ENCODE measurements around the gene HS1BP3. TPM values are rescaled to one million over a fixed set of nuclear protein-coding genes. Genes with fewer than 3 reads are reported as not detected.
A peak's percentile ranks its signal among the peaks of the same experiment; 100 is the strongest.

Gene HS1BP3
- polyA plus RNA-seq, 6 donors from 2014 or later = 10.8 to 23.3 (median 16.0) TPM

DNA sequence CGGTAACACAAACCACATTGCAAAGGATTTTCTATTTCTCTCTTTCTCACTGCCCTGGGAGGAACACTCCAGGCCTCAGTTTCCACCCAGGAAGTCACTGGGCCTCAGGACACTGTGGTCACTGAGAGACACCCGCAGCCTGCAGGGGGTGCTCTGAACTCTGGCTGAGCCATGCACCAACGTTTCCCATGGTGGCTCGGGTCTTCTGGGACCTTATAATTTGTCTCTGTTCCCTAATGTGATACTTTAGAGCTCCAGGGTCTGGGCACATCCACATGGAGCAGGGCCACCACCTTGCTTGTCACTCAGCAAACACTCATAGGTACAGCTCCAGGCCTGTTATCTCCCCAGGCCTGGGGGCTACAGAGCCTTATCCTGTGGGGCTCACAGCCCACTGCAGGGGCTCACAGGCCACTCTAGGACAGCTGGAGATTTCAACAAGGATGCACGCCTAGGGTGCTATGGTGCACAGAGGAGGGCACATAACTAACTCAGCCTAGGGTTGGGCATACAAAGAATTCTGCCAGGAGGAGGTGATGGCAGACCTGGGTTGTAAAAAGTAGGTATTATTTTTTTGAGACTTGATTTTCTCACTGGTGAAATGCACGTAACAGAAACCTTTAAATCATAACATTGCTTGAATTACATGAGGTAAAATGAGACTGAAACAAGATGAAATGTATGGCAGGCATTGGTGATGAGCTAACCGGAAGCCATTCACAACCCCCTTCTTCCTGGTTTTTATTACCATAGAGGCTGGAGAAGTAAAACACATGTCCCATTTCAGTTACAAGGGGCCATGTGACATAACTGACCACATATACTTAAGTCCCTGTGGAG lies 3.0 kb upstream of the HS1BP3 start:
- DNase-seq (no peak), ATAC-seq (ENCODE audit: low read depth in 2 of 2) (no peak)
- H3K27ac Mint-ChIP-seq = peak overlapping the region in 1 of 6 donors; percentile 59
- peaks cover 21 to 28% (median 23%) of the 10 kb centered on the region in 3 donors for H3K4me1 Mint-ChIP-seq
- H3K27me3 Mint-ChIP-seq = peaks cover 25 to 56% (median 26%) of the 10 kb centered on the region in 3 donors
- peak overlapping the region in 2 of 8 donors; percentile 30 to 61 for H3K4me3 Mint-ChIP-seq
- no peaks in the 10 kb centered on the region for H3K9me3 Mint-ChIP-seq
- peaks cover 0 to 7% of the 10 kb centered on the region in 2 donors for H3K36me3 Mint-ChIP-seq

DNA sequence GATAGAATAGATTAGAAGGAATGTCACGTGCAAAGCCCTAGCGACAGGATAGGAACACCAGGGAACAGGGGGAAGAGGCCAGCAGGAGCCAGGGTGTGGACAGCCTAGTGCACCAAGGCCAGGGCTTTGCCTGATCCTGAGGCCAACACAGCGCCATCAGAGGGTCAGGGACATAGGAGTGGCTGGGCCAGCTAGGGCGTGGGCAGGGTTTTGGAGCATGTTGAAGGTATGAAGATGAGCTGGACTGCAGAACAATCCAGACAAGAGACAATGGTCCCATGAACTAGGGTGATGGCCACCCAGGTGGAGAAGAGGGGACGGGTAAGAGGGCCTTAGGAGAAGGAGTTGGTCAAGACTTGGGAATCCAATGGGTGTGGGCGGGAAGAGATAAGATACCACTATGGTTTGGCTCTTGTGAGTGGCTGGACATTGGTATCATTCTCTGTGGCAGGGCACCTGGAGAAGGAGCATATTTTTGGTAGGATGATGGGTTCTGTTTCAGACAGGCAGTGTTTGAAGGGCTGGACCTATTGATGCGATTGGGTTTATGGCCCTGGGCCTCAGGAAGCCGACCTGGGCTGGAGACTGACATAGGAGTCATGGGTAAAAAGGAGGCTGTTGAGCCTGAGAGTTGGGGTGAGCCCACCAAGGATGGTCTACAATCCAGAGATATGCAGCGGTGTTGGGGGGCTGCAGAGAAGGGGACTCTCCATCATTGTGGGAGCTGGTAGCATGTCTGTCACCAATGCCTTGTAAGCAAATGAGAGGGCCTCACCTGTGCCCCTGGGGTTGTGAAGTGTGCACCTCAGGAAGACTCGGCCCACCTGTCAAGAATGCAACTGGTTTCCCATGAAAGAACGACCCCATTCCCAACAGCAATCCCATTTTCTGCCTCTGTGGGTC lies 2.0 kb upstream of the HS1BP3 start:
- ATAC-seq (ENCODE audit: low read depth in 2 of 2) (no peak), DNase-seq (no peak)
- H3K27me3 Mint-ChIP-seq = peaks cover 17 to 46% (median 20%) of the 10 kb centered on the region in 3 donors
- H3K4me3 Mint-ChIP-seq = peak overlapping the region in 5 of 8 donors; percentile 12 to 85 (median 66)
- H3K4me1 Mint-ChIP-seq = peaks cover 31 to 38% (median 33%) of the 10 kb centered on the region in 3 donors
- no peaks in the 10 kb centered on the region for H3K9me3 Mint-ChIP-seq
- H3K27ac Mint-ChIP-seq = peak overlapping the region in 3 of 6 donors; percentile 25 to 98 (median 30)
- H3K36me3 Mint-ChIP-seq = peaks cover 0 to 7% of the 10 kb centered on the region in 2 donors

DNA sequence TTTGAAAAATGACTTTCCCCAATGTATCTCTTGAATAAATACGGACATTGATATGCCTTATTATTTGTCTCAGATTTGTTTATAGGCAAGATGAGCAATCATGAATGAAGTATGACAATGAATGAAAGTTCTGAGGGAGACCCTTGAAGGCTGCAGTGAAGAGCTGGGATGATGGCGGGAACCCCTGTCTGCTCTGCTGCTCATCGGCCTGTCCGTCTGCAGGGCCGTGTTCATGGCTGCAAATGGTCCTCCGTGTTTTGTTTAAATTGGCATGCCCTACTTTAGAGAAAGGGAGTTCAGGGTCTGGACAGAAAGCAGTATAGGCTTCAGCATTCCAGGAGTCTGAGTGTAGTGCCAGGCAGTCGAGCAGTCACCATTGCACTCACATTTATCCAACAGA lies 1.2 kb upstream of the HS1BP3 start:
- DNase-seq (no peak), ATAC-seq (ENCODE audit: low read depth in 2 of 2) (no peak)
- peak overlapping the region in 4 of 6 donors; percentile 13 to 98 (median 86) for H3K27ac Mint-ChIP-seq
- H3K4me1 Mint-ChIP-seq = peaks cover 38 to 46% (median 40%) of the 10 kb centered on the region in 3 donors
- peaks cover 0 to 7% of the 10 kb centered on the region in 2 donors for H3K36me3 Mint-ChIP-seq
- peak overlapping the region in 7 of 8 donors; percentile 82 to 93 (median 90) for H3K4me3 Mint-ChIP-seq
- H3K9me3 Mint-ChIP-seq = no peaks in the 10 kb centered on the region
- peaks cover 13 to 38% (median 14%) of the 10 kb centered on the region in 3 donors for H3K27me3 Mint-ChIP-seq

DNA sequence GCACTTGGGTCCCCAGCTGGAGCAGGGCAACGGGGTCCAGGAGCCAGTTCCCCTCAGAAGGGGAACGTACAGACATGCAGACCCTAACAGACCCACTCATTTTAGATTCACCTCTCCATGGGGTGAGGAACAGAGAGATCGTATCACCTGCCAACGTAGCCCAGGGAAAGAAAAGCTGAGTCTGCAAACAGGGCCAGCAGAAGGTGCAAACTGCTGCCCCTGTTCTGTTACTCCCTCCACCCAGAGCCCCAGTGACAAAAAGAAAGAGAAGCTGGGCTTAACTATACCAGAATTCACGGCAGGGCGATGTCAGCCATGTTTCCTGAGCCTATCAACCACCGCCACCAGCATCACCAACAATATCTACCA lies 817 bp upstream of the HS1BP3 start:
- H3K4me1 Mint-ChIP-seq = peaks cover 43 to 46% (median 45%) of the 10 kb centered on the region in 3 donors
- H3K4me3 Mint-ChIP-seq = peak overlapping the region; percentile 82 to 93 (median 90)
- peaks cover 10 to 34% (median 13%) of the 10 kb centered on the region in 3 donors for H3K27me3 Mint-ChIP-seq
- no peaks in the 10 kb centered on the region for H3K9me3 Mint-ChIP-seq
- H3K27ac Mint-ChIP-seq = peak overlapping the region; percentile 93 to 99 (median 98)
- DNase-seq (no peak), ATAC-seq (ENCODE audit: low read depth in 2 of 2) (no peak)
- peaks cover 0 to 7% of the 10 kb centered on the region in 2 donors for H3K36me3 Mint-ChIP-seq

DNA sequence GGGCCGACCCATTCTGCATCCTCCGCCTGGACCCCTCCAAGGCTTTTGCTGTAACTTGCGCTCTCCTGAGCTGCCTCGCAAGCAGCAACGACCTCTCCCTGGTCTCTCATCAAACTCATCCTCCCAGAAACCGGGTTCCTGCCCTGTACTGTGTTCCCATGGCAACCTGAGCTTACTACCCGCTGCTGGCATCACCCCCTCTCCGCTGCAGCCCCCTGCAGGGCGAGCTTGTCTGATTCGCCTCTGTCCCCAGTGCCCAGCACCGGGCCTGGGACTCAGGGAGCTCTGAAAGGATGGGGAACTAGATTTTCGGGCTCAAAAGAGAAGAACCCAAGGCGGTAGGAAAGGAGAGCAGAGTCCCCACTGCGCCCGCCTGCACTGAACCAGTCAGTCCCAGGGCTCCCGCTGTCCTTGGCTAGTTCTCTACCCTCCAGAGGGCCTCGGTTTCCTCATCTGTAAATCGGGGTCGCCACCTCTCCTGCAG lies 463 bp downstream of the HS1BP3 start:
- no peaks in the 10 kb centered on the region for H3K9me3 Mint-ChIP-seq
- H3K4me1 Mint-ChIP-seq = peaks cover 46 to 50% (median 47%) of the 10 kb centered on the region in 3 donors
- peaks cover 6 to 21% (median 9%) of the 10 kb centered on the region in 3 donors for H3K27me3 Mint-ChIP-seq
- peak overlapping the region; percentile 93 to 100 (median 97) for H3K27ac Mint-ChIP-seq
- ATAC-seq (ENCODE audit: low read depth in 2 of 2) (peak; percentile 8 to 15), DNase-seq (no peak)
- H3K36me3 Mint-ChIP-seq = peaks cover 0 to 7% of the 10 kb centered on the region in 2 donors
- H3K4me3 Mint-ChIP-seq = peak overlapping the region; percentile 82 to 94 (median 90)

DNA sequence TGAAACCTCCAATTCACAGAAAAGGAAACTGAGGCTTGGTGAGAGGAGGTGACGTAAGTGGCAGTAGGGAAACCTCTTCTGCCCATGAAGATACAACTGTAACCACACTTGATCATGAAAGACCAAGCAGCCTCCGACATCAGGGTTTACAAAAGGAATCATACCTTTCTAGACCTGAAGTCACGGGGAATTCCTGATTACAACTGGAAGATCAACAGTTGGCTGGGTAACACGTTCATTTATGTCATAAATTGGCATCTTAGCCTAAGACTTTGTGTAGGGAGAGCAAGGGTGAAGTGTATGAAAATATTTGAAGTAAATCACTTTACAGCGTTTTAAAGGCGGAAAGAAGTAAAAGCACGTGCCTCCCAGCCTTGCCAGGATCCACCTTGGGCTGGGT lies 922 bp downstream of the HS1BP3 start:
- DNase-seq (no peak), ATAC-seq (ENCODE audit: low read depth in 2 of 2) (no peak)
- Mint-ChIP-seq H3K36me3 (peaks cover 0 to 10% of the 10 kb centered on the region in 2 donors), H3K9me3 (no peaks in the 10 kb centered on the region), H3K27me3 (peaks cover 4 to 16% (median 5%) of the 10 kb centered on the region in 3 donors), H3K27ac (peak overlapping the region; percentile 93 to 100 (median 97)), H3K4me1 (peaks cover 46 to 50% (median 47%) of the 10 kb centered on the region in 3 donors), H3K4me3 (peak overlapping the region; percentile 82 to 94 (median 90))

DNA sequence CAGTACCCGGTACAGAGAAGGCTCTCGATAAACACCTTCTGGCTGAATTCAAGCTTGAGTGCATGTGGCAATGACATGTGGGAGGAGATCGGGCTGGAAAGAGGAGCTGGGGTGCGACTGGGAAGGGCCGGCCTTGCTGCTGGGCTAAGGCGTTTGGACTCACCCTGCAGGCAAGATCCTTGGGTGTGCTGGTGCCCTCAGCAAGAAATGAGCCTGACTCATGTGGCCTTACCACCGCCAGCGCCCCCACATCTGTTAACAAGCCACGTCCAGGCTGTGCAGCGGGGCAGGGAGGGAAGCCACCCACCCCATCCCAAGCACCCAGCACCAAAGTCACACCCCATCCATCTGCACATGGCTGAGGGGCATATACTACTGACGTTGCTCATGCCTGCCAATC lies 1.3 kb downstream of the HS1BP3 start:
- peak overlapping the region; percentile 60 to 100 (median 96) for H3K27ac Mint-ChIP-seq
- H3K9me3 Mint-ChIP-seq = no peaks in the 10 kb centered on the region
- H3K4me3 Mint-ChIP-seq = peak overlapping the region; percentile 82 to 94 (median 90)
- peaks cover 0 to 14% of the 10 kb centered on the region in 2 donors for H3K36me3 Mint-ChIP-seq
- ATAC-seq (ENCODE audit: low read depth in 2 of 2) (no peak), DNase-seq (no peak)
- peaks cover 46 to 50% (median 47%) of the 10 kb centered on the region in 3 donors for H3K4me1 Mint-ChIP-seq
- peaks cover 3 to 12% (median 3%) of the 10 kb centered on the region in 3 donors for H3K27me3 Mint-ChIP-seq

DNA sequence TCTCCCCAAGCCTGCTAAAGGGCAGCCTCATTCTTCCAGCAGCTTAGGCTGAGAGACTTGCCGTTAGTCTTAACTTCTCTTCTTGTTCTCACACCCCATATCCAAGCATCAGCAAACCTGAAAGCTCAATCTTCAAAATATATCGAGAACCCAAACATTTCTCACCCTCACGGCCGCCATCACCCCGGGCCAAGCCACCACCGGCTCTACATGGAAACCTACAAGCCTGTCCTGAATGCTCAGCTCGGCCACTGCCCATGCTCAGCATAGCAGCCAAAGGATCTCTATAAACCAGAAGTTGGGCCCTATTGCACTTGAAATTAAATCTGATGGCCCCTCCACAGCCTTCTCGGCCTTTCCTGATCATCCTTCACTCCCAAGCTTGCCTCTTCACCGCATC lies 2.1 kb downstream of the HS1BP3 start:
- ATAC-seq (ENCODE audit: low read depth in 2 of 2) (no peak), DNase-seq (no peak)
- peaks cover 0 to 21% of the 10 kb centered on the region in 2 donors for H3K36me3 Mint-ChIP-seq
- no peaks in the 10 kb centered on the region for H3K9me3 Mint-ChIP-seq
- H3K27ac Mint-ChIP-seq = peak overlapping the region; percentile 88 to 100 (median 93)
- H3K4me3 Mint-ChIP-seq = peak overlapping the region; percentile 1 to 93 (median 80)
- H3K4me1 Mint-ChIP-seq = peaks cover 46 to 50% (median 50%) of the 10 kb centered on the region in 3 donors
- H3K27me3 Mint-ChIP-seq = peaks cover 0 to 9% (median 0%) of the 10 kb centered on the region in 3 donors

DNA sequence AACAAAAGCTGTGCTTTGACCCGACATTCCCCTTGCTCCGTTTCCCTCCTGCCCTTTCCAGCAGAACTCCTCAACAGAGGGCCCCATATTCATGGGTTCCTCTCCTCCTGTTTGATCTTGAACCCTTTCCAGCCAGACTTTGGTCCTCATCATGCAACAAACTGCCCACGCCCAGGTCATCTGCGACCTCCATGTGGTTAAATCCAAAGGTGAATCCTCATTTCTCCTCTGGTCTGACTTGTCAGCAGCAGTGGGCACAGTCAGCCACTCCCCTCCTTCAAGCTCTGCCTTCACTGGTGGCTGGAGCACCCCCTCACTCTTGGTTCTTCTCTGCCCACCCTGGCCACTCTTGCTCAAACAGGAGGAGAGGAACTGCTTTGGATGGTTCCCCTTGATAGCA lies 2.7 kb downstream of the HS1BP3 start:
- Mint-ChIP-seq H3K4me3 (peak overlapping the region in 7 of 8 donors; percentile 45 to 93 (median 79)), H3K27me3 (peaks cover 0 to 9% (median 0%) of the 10 kb centered on the region in 3 donors), H3K4me1 (peaks cover 49 to 50% (median 50%) of the 10 kb centered on the region in 3 donors), H3K36me3 (peaks cover 0 to 21% of the 10 kb centered on the region in 2 donors), H3K9me3 (no peaks in the 10 kb centered on the region), H3K27ac (peak overlapping the region; percentile 88 to 100 (median 93))
- DNase-seq = no peak
- no peak for ATAC-seq (ENCODE audit: low read depth in 2 of 2)

DNA sequence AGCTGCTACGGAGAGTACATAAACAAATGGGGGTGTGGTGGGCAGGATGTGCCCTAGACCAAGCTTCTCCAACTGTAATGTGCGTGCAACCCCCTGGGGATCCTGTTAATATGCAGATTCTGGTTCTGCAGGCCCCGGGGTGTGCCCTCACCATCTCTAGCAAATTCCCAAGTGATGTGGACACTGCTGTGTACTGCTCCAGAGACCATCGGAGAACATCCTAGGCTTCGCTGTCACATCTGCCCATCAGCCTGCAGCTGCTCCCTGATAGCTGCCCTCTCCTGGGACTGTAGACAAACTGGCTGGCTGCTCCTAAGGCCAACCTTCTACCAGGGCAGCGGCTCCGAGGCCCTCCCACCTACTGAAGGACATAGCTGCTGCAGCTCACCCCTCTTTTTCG lies 3.2 kb downstream of the HS1BP3 start:
- H3K36me3 Mint-ChIP-seq = peaks cover 0 to 18% of the 10 kb centered on the region in 2 donors
- peaks cover 49 to 50% (median 50%) of the 10 kb centered on the region in 3 donors for H3K4me1 Mint-ChIP-seq

DNA sequence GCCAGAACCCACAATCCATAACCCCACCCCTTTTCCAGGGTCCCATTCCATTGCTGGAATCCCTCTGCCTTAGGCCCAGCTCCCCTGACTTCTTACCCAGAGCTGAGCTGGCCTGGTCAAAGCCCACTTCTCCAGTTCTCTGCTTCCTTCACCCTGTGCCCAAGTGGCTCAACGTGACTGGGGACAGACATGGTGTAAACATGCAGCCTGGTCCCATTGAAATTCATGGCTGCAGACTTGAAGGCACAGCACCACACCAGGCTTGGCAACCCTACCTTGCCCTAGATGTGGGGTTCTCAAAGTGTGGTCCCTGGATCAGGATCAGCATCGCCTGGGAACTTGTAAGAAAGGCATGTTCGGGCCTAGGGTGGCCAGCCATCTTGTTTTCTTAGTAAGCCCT lies 3.7 kb downstream of the HS1BP3 start:
- Mint-ChIP-seq H3K36me3 (peaks cover 0 to 14% of the 10 kb centered on the region in 2 donors), H3K4me1 (peaks cover 49 to 55% (median 50%) of the 10 kb centered on the region in 3 donors), H3K27me3 (no peaks in the 10 kb centered on the region), H3K27ac (peak overlapping the region; percentile 82 to 100 (median 93)), H3K9me3 (no peaks in the 10 kb centered on the region), H3K4me3 (peak overlapping the region in 4 of 8 donors; percentile 45 to 84 (median 80))
- DNase-seq (no peak), ATAC-seq (ENCODE audit: low read depth in 2 of 2) (no peak)

More for the DNA sequence above, 3.2 kb downstream of the HS1BP3 start:
- Mint-ChIP-seq H3K9me3 (no peaks in the 10 kb centered on the region), H3K27me3 (peaks cover 0 to 5% (median 0%) of the 10 kb centered on the region in 3 donors), H3K4me3 (peak overlapping the region in 7 of 8 donors; percentile 27 to 84 (median 58)), H3K27ac (peak overlapping the region; percentile 88 to 100 (median 93))
- ATAC-seq (ENCODE audit: low read depth in 2 of 2) = no peak
- peak; percentile 53 for DNase-seq

DNA sequence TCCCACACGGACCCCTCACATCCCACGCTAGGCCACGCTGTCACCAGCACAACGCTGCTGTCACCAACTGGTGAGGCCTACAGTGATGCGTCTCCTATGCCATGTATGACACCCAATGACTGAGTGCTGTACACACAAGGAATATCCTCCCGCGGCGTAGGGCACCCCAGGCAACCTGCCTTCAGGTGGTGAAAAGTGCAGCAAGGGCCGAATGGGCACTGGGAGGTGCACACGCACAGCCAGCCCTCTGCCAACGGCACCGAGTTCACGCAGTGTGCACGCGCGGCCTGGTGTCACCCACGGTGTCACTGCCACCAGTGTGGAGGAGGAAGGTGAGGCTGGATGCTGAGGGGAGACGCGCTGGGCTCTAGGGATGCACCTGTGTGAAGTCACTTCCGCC lies 4.5 kb downstream of the HS1BP3 start:
- ATAC-seq (ENCODE audit: low read depth in 2 of 2) = no peak
- H3K9me3 Mint-ChIP-seq = no peaks in the 10 kb centered on the region
- H3K36me3 Mint-ChIP-seq = peaks cover 0 to 14% of the 10 kb centered on the region in 2 donors
- peak overlapping the region in 5 of 6 donors; percentile 5 to 76 (median 57) for H3K27ac Mint-ChIP-seq
- no peak for DNase-seq
- peak overlapping the region in 2 of 8 donors; percentile 7 to 56 for H3K4me3 Mint-ChIP-seq
- peaks cover 44 to 54% (median 52%) of the 10 kb centered on the region in 3 donors for H3K4me1 Mint-ChIP-seq
- no peaks in the 10 kb centered on the region for H3K27me3 Mint-ChIP-seq

Data from naive B cell (primary cell).